PFSK-1 (cell line): ENCODE measurements around the gene SLC38A8.

Experiments
- FOXP2 ChIP-seq: optimal IDR thresholded peaks from 2 replicates; pipeline ENCODE3; 2011; ENCODE audit warnings: borderline replicate concordance, control low read depth, inconsistent platforms; ENCODE audit not compliant: insufficient read depth; ENCODE audit errors: extremely low read length, extremely low read depth
- POLR2AphosphoS5 ChIP-seq: IDR thresholded peaks from 2 replicates; pipeline ENCODE4 v1.6.1; 2012; ENCODE audit warnings: low read depth, mild to moderate bottlenecking, control low read depth, low read length, moderate library complexity
- REST ChIP-seq, 2 experiments: IDR thresholded peaks; 2 replicates each; pipeline versions ENCODE4 v1.6.1 to v1.8.0; 2011 to 2012; ENCODE audit warnings: low read depth in 2 of 2, low read length in 2 of 2, control low read depth in 1 of 2, inconsistent platforms in 1 of 2, mild to moderate bottlenecking in 1 of 2, moderate library complexity in 1 of 2; ENCODE audit not compliant: insufficient read depth in 1 of 2
- SIN3A ChIP-seq: IDR thresholded peaks from 2 replicates; pipeline ENCODE4 v1.6.1; 2012; ENCODE audit warnings: mild to moderate bottlenecking, low read length, moderate library complexity, borderline replicate concordance; ENCODE audit not compliant: insufficient read depth
- TAF1 ChIP-seq: IDR thresholded peaks from 2 replicates; pipeline ENCODE4 v1.6.1; 2012; ENCODE audit warnings: low read length, control low read depth, borderline replicate concordance; ENCODE audit not compliant: insufficient read depth

SLC38A8 gene

GRCh38 chr16:84063980-84064379 lies 21.4 kb upstream of the SLC38A8 start:
- TF ChIP-seq TAF1 (no peak), FOXP2 (no peak), SIN3A (no peak), REST (IDR thresholded peaks at IDR 0.05; ENCODE audit: insufficient read depth in 1 of 2, low read depth in 2 of 2, low read length in 2 of 2) (no peak), POLR2AphosphoS5 (no peak)

- no peak for TF ChIP-seq SIN3A
- no peak for TF ChIP-seq REST (IDR thresholded peaks at IDR 0.05; ENCODE audit: insufficient read depth in 1 of 2, low read depth in 2 of 2, low read length in 2 of 2)
- TF ChIP-seq POLR2AphosphoS5 = no peak
- no peak for TF ChIP-seq TAF1
- TF ChIP-seq FOXP2 = no peak
These were observed 20.4 kb upstream of the SLC38A8 start for GRCh38 chr16:84062734-84063640.

GRCh38 chr16:84061236-84061819 lies 18.7 kb upstream of the SLC38A8 start:
- TF ChIP-seq POLR2AphosphoS5 (no peak), FOXP2 (no peak)

GRCh38 chr16:84059946-84060901 lies 17.6 kb upstream of the SLC38A8 start:
- TF ChIP-seq TAF1 = no peak
- no peak for TF ChIP-seq POLR2AphosphoS5
- no peak for TF ChIP-seq FOXP2
- TF ChIP-seq SIN3A = no peak
- TF ChIP-seq REST (IDR thresholded peaks at IDR 0.05; ENCODE audit: insufficient read depth in 1 of 2, low read depth in 2 of 2, low read length in 2 of 2) = no peak

- TF ChIP-seq SIN3A (no peak), FOXP2 (no peak)
These were observed 16.5 kb upstream of the SLC38A8 start for GRCh38 chr16:84059111-84059510.
